Upper lobe of left lung (tissue), 4 donors: Measurements from ENCODE around the gene SYT9.

ENCODE experiments used
- CTCF ChIP-seq, 6 experiments: fragments of 450-650 bp in 4 of 6; fragments of 200-600 bp in 2 of 6; sonication (generic) in 2 of 6; IDR thresholded peaks; one replicate each; pipeline ENCODE4 v1.5.1; 2016 to 2019; ENCODE audit warnings: antibody characterized with exemption in 6 of 6
- EP300 ChIP-seq, 4 donors: sonication (generic); formaldehyde crosslinking; IDR thresholded peaks; one replicate each; pipeline ENCODE4 v1.5.1; 2017; ENCODE audit warnings: antibody characterized with exemption in 4 of 4, control low read depth in 2 of 4
- POLR2A ChIP-seq, 4 donors: fragments of 450-650 bp; IDR thresholded peaks; one replicate each; pipeline ENCODE4 v1.5.1; 2016 to 2017; ENCODE audit warnings: antibody characterized with exemption in 4 of 4, mild to moderate bottlenecking in 2 of 4
- POLR2AphosphoS5 ChIP-seq, 2 donors: sonication (generic); formaldehyde crosslinking; IDR thresholded peaks; one replicate each; pipeline ENCODE4 v1.5.1; 2017; ENCODE audit warnings: antibody characterized with exemption in 2 of 2

DNA sequence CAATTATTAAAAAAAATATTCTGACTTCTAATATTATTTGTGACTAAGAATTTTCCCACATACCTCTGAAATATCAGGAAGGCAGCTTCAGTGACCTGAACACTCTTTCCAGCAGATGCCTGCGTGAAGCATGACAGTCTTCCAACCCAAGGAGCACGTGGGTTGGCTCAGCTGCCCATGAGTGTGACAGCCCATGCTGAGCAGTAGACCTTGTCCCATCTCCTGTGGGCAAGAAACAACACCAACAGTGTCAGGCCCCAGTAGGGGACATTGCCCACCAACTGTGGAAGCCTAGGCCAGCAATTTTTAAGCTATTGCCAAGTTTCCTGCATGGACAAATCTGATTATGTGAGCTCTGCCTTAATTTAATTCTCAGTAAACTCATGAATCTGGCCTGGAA, 167.2 kb downstream of the SYT9 start:
- TF ChIP-seq CTCF (IDR thresholded peaks at IDR 0.05) (no peak), POLR2AphosphoS5 (IDR thresholded peaks at IDR 0.05) (no peak), EP300 (IDR thresholded peaks at IDR 0.05) (no peak), POLR2A (IDR thresholded peaks at IDR 0.05) (no peak)
